Measurements from ENCODE around the gene ZNF280B. TPM values are rescaled to one million over a fixed set of nuclear protein-coding genes. Genes with fewer than 3 reads are reported as not detected.

Gene ZNF280B
- total RNA-seq, 6 experiments from 2014 or later, result 0.06 to 0.31 (median 0.10) TPM; not detected in 2

DNA sequence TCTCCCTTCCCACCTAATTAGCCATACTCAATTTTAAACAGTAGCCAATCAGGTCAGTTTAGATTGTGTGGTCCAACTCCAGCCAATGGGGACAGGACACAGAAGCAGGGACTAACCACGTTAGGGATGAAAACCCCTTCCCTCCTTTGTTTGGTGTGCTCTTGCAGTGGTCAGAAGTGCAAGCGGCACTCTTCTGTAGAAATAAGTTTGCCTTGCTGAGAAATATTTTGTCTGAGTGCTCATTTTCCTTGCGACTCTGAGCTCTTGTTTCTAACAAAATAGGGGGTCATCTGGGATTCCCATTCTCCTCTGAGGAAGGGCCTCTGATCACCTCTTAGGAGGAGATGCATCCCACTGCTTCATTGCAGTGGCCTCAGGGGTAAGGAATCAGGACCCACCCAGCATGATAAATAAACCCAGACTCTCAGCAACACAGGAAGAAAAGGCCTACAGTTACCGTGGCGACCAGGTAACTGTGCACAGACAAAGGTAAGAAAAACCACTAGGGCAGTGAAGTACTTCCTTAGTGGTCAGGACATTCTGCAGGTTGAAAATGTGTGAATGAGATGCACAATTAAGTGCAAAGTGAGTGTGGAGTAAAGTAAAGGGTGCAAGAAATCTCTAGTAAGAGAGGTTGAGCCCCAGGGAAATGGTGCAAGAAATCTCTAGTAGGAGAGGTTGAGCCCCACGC lies 55.4 kb downstream of the ZNF280B start:
- Histone ChIP-seq H3K4me3 (no peak overlapping the region), H3K36me3 (no peaks in the 10 kb centered on the region), H3K9me3 (no peaks in the 10 kb centered on the region), H3K27ac (no peak overlapping the region), H3K4me1 (no peaks in the 10 kb centered on the region), H3K27me3 (no peaks in the 10 kb centered on the region)
- intact Hi-C loops (cut with DNase I), result no loop called here
- DNase-seq, result no peak
- TF ChIP-seq, protein P1, sequence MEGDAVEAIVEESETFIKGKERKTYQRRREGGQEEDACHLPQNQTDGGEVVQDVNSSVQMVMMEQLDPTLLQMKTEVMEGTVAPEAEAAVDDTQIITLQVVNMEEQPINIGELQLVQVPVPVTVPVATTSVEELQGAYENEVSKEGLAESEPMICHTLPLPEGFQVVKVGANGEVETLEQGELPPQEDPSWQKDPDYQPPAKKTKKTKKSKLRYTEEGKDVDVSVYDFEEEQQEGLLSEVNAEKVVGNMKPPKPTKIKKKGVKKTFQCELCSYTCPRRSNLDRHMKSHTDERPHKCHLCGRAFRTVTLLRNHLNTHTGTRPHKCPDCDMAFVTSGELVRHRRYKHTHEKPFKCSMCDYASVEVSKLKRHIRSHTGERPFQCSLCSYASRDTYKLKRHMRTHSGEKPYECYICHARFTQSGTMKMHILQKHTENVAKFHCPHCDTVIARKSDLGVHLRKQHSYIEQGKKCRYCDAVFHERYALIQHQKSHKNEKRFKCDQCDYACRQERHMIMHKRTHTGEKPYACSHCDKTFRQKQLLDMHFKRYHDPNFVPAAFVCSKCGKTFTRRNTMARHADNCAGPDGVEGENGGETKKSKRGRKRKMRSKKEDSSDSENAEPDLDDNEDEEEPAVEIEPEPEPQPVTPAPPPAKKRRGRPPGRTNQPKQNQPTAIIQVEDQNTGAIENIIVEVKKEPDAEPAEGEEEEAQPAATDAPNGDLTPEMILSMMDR (IDR thresholded peaks at IDR 0.05), result no peak
- no peak for TF ChIP-seq POLR2A (IDR thresholded peaks at IDR 0.05)
- ATAC-seq, result no peak
- 61% methylated on average over 5 of the region's 6 CpGs for WGBS (ENCODE audit: insufficient coverage, low coverage, low lambda C conversion rate, missing lambda C conversion rate)

DNA sequence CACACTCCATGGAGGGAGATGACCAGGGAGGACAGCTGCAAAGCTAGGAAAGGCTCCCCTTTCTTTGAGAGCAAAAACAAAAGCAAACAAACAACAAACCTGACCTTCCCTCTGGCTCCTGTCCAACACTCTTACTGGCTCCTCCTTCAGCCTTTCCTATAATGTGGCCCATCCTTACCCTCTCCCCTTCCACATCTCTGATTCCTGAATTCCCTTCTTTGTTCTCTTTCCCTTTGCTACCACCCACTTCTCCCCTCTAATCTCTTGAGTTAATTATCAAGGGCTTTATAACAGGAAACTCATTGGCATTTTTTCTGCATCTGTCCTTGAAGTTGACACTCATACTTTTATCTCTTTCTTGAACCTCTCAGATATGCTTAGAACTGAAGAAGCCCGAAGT lies 56.3 kb downstream of the ZNF280B start:
- no peak for ATAC-seq
- 28% methylated on average over 1 of the region's 1 CpG for WGBS (ENCODE audit: insufficient coverage, low coverage, low lambda C conversion rate, missing lambda C conversion rate)
- intact Hi-C loops (cut with DNase I), result no loop called here

DNA sequence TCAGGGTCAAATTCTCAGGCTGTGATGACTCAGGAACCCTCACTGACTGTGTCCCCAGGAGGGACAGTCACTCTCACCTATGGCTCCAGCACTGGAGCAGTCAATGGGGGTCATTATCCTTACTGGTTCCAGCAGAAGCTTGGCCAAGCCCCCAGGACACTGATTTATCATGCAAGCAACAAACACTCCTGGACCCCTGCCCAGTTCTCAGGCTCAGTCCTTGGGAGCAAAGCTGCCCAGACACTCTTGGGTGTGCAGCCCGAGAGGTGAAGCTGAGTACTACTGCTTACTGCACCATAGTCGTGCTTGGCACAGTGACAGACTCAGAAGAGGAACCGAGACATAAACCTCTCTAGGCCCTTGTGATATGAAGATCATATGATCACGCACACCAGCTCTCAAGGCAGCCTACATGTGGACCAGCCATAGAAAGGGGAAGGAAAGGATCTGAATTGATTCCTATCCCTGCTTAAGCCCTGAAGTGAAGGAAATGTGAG lies 58.2 kb downstream of the ZNF280B start:
- H3K27me3 ChIP-seq, result no peaks in the 10 kb centered on the region
- H3K4me1 ChIP-seq, result no peaks in the 10 kb centered on the region
- 25% methylated on average over 4 of the region's 4 CpGs for WGBS (ENCODE audit: insufficient coverage, low coverage, low lambda C conversion rate, missing lambda C conversion rate)
- no peak overlapping the region for H3K4me3 ChIP-seq
- TF ChIP-seq POLR2A (IDR thresholded peaks at IDR 0.05), result no peak
- TF ChIP-seq, protein P1 (IDR thresholded peaks at IDR 0.05), result no peak
- H3K36me3 ChIP-seq, result no peaks in the 10 kb centered on the region
- intact Hi-C loops (cut with DNase I), result no loop called here
- no peak for DNase-seq
- ATAC-seq, result peak; percentile 28 to 57 (median 48)
- H3K9me3 ChIP-seq, result no peaks in the 10 kb centered on the region
- H3K27ac ChIP-seq, result no peak overlapping the region

More for the DNA sequence above, 56.3 kb downstream of the ZNF280B start:
- DNase-seq, result no peak
- Histone ChIP-seq H3K4me3 (no peak overlapping the region), H3K27ac (no peak overlapping the region), H3K36me3 (no peaks in the 10 kb centered on the region), H3K4me1 (no peaks in the 10 kb centered on the region), H3K27me3 (no peaks in the 10 kb centered on the region), H3K9me3 (no peaks in the 10 kb centered on the region)
- TF ChIP-seq, protein P1 (IDR thresholded peaks at IDR 0.05), result no peak
- TF ChIP-seq POLR2A (IDR thresholded peaks at IDR 0.05), result no peak

DNA sequence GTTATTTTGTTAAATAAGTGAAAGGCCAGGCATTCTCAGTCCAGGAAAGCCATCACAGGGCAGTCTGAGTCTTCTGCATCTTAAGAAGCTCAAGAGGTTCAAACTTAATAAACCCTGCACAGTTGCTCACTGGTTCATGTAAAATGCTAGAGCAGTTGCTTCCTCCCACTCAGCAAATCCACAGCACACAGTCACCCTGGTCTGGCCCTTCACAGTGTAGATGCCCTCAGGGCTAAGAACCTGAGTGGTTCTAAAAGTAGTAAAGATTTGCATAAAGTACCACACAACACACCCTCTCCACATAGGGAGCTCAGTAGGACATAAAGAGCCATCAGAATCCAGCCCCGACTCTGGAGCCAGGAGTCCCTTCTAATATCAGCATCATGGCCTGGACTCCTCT lies 58.7 kb downstream of the ZNF280B start:
- ATAC-seq, result no peak
- DNase-seq, result no peak
- H3K4me3 ChIP-seq, result no peak overlapping the region
- no peaks in the 10 kb centered on the region for H3K4me1 ChIP-seq
- no peaks in the 10 kb centered on the region for H3K27me3 ChIP-seq
- TF ChIP-seq, protein P1 (IDR thresholded peaks at IDR 0.05), result no peak
- no peak for TF ChIP-seq POLR2A (IDR thresholded peaks at IDR 0.05)
- H3K9me3 ChIP-seq, result no peaks in the 10 kb centered on the region
- intact Hi-C loops (cut with DNase I), result no loop called here
- no peaks in the 10 kb centered on the region for H3K36me3 ChIP-seq
- no CpG with 5 or more reads among the region's 1 CpG for WGBS (ENCODE audit: insufficient coverage, low coverage, low lambda C conversion rate, missing lambda C conversion rate)
- H3K27ac ChIP-seq, result no peak overlapping the region
